Measurements from ENCODE around the gene CLSTN2.

Gene CLSTN2

GRCh38 chr3:140343211-140344081 is 408.5 kb downstream of the CLSTN2 start:
- no peak for DNase-seq (ENCODE audit: low spot score)

GRCh38 chr3:140344082-140344454 is 409.1 kb downstream of the CLSTN2 start:
- DNase-seq (ENCODE audit: low spot score): no peak

GRCh38 chr3:140344601-140345205 is 409.7 kb downstream of the CLSTN2 start:
- DNase-seq (ENCODE audit: low spot score): no peak

- no peak for DNase-seq (ENCODE audit: low spot score)
These were observed 412.2 kb downstream of the CLSTN2 start for GRCh38 chr3:140347151-140347550.

- DNase-seq (ENCODE audit: low spot score): no peak
These were observed 415.0 kb downstream of the CLSTN2 start for GRCh38 chr3:140349938-140350337.

- DNase-seq (ENCODE audit: low spot score): no peak
These were observed 416.5 kb downstream of the CLSTN2 start for GRCh38 chr3:140351466-140351865.

GRCh38 chr3:140355481-140355880 is 420.5 kb downstream of the CLSTN2 start:
- DNase-seq (ENCODE audit: low spot score): no peak

- no peak for DNase-seq (ENCODE audit: low spot score)
These were observed 423.7 kb downstream of the CLSTN2 start for GRCh38 chr3:140358686-140359085.

GRCh38 chr3:140359233-140359995 is 424.4 kb downstream of the CLSTN2 start:
- DNase-seq (ENCODE audit: low spot score): no peak

GRCh38 chr3:140360332-140360731 is 425.3 kb downstream of the CLSTN2 start:
- DNase-seq (ENCODE audit: low spot score): no peak

GRCh38 chr3:140363801-140364200 is 428.8 kb downstream of the CLSTN2 start:
- DNase-seq (ENCODE audit: low spot score): no peak

GRCh38 chr3:140365872-140366697 is 431.1 kb downstream of the CLSTN2 start:
- no peak for DNase-seq (ENCODE audit: low spot score)

- DNase-seq (ENCODE audit: low spot score): no peak
These were observed 433.3 kb downstream of the CLSTN2 start for GRCh38 chr3:140368223-140368811.

- peak; percentile 5 for DNase-seq (ENCODE audit: low spot score)
These were observed 435.7 kb downstream of the CLSTN2 start for GRCh38 chr3:140370686-140371085.

GRCh38 chr3:140373234-140373633 is 438.2 kb downstream of the CLSTN2 start:
- DNase-seq (ENCODE audit: low spot score): no peak

GRCh38 chr3:140375002-140375401 is 440.0 kb downstream of the CLSTN2 start:
- DNase-seq (ENCODE audit: low spot score): no peak

GRCh38 chr3:140376136-140376889 is 441.3 kb downstream of the CLSTN2 start:
- DNase-seq (ENCODE audit: low spot score): no peak

- DNase-seq (ENCODE audit: low spot score): no peak
These were observed 442.7 kb downstream of the CLSTN2 start for GRCh38 chr3:140377644-140378043.

- no peak for DNase-seq (ENCODE audit: low spot score)
These were observed 443.8 kb downstream of the CLSTN2 start for GRCh38 chr3:140378571-140379340.
